HepG2 (cell line): ENCODE data around the gene FITM2. TPM values are rescaled to one million over a fixed set of nuclear protein-coding genes. Genes with fewer than 3 reads are reported as not detected.

ENCODE experiments used
- ATAC-seq: fragments of 200-7000 bp; cut with Tn5 transposase; 3 replicates; pipeline ENCODE4 v1.9.1; 2020; ENCODE audit warnings: mild to moderate bottlenecking, moderate library complexity
- BruUV-seq: library from RNA; stranded (reverse); fragments of 400-500 nt; replicated peaks from 2 replicates; lab custom pipeline; 2021; lab: Mats Ljungman, UMichigan
- CTCF ChIA-PET: fragments of 300-600 bp; formaldehyde crosslinking; extraction: SDS; loops from one replicate; lab custom pipeline; 2021; ENCODE audit warnings: low total read pairs, inconsistent platforms, low intra/inter-chr PET ratio; lab: Yijun Ruan, JAX
- POLR2A ChIA-PET: fragments of 350-600 bp; sonication (Branson Sonifier 250); formaldehyde crosslinking; loops from one replicate; lab custom pipeline; 2020; ENCODE audit warnings: antibody characterized with exemption, inconsistent platforms; lab: Yijun Ruan, JAX
- DNase-seq: peaks from one replicate; pipeline ENCODE4 v3.0.0-alpha.2; 2015; ENCODE audit warnings: low spot score
- FAIRE-seq: peaks from 3 replicates; lab custom pipeline; 2011; peaks lifted over from hg19 to GRCh38; lab: Jason Lieb, UNC
- H2AFZ ChIP-seq: one replicate; pipeline ENCODE4 v1.6.1; 2011; ENCODE audit warnings: low read length, inconsistent platforms
- H3K27ac ChIP-seq: fragments of 300-600 bp; 3 replicates; pipeline ENCODE4 v1.8.0; 2011; ENCODE audit warnings: mixed run types, mild to moderate bottlenecking, mixed read lengths, low read length, inconsistent platforms; ENCODE audit not compliant: insufficient read depth; ENCODE audit errors: extremely low read length
- H3K27me3 ChIP-seq, 2 experiments: fragments of 200-600 bp in 1 of 2; 2 replicates in 1 of 2; 3 replicates in 1 of 2; pipeline versions ENCODE4 v1.6.0 to v1.8.0; 2011; ENCODE audit warnings: low read length in 2 of 2, mild to moderate bottlenecking in 2 of 2, moderate library complexity in 2 of 2, inconsistent platforms in 1 of 2; ENCODE audit not compliant: insufficient read depth in 2 of 2, control insufficient read depth in 1 of 2
- H3K36me3 ChIP-seq, 2 experiments: fragments of 200-600 bp in 1 of 2; replicated peaks in 1 of 2; 2 replicates in 1 of 2; 3 replicates in 1 of 2; pipeline versions ENCODE4 v1.5.1 to v1.8.0; 2011; ENCODE audit warnings: low read length in 2 of 2, inconsistent platforms in 1 of 2; ENCODE audit not compliant: insufficient read depth in 2 of 2, control insufficient read depth in 1 of 2
- H3K4me1 ChIP-seq: 2 replicates; pipeline ENCODE4 v1.5.1; 2012; ENCODE audit warnings: low read length, inconsistent platforms; ENCODE audit not compliant: insufficient read depth
- H3K4me2 ChIP-seq: 2 replicates; pipeline ENCODE4 v1.6.0; 2011; ENCODE audit warnings: low read depth, low read length, inconsistent platforms
- H3K4me3 ChIP-seq, 3 experiments: fragments of 200-600 bp in 1 of 3; sonication (generic), shearing (Covaris generic) in 1 of 3; replicated peaks in 1 of 3; 2 replicates each; pipeline ENCODE4 v1.5.1; 2011 to 2016; ENCODE audit warnings: low read length in 3 of 3, inconsistent platforms in 2 of 3, low read depth in 2 of 3, mild to moderate bottlenecking in 2 of 3, control low read depth in 1 of 3, mixed read lengths in 1 of 3; ENCODE audit not compliant: insufficient read depth in 1 of 3
- H3K79me2 ChIP-seq: one replicate; pipeline ENCODE4 v1.6.1; 2011; ENCODE audit warnings: low read length, inconsistent platforms; ENCODE audit not compliant: insufficient read depth
- H3K9ac ChIP-seq: 2 replicates; pipeline ENCODE4 v1.6.0; 2011; ENCODE audit warnings: mild to moderate bottlenecking, low read depth, low read length, inconsistent platforms; ENCODE audit not compliant: insufficient read depth
- H3K9me3 ChIP-seq: 2 replicates; pipeline ENCODE4 v1.5.1; 2012; ENCODE audit warnings: mild to moderate bottlenecking, low read length
- H4K20me1 ChIP-seq: 2 replicates; pipeline ENCODE4 v1.6.0; 2011; ENCODE audit warnings: inconsistent platforms, mild to moderate bottlenecking, low read length, moderate library complexity; ENCODE audit not compliant: insufficient read depth
- ATM ChIP-seq: fragments of 450-650 bp; IDR thresholded peaks from 2 replicates; pipeline ENCODE4 v1.7.1; 2017; ENCODE audit warnings: mild to moderate bottlenecking, borderline replicate concordance
- PTBP1 ChIP-seq: fragments of 200-400 bp; formaldehyde crosslinking; IDR thresholded peaks from 2 replicates; pipeline ENCODE4 v1.6.1; 2018; ENCODE audit warnings: low read length, low read depth; ENCODE audit not compliant: poor library complexity, severe bottlenecking
- STAG1 ChIP-seq: sonication (generic); formaldehyde crosslinking; IDR thresholded peaks from 2 replicates; pipeline ENCODE4 v1.4.0; 2020; ENCODE audit warnings: missing genetic modification reagents
- YEATS4 ChIP-seq: sonication (generic); formaldehyde crosslinking; IDR thresholded peaks from 2 replicates; pipeline ENCODE4 v1.4.0; 2020; ENCODE audit warnings: missing genetic modification reagents, borderline replicate concordance
- ZMYM2 ChIP-seq: sonication (generic); formaldehyde crosslinking; IDR thresholded peaks from 2 replicates; pipeline ENCODE4 v1.8.0; 2022; ENCODE audit warnings: mild to moderate bottlenecking, missing genetic modification reagents
- ZNF3 ChIP-seq: IDR thresholded peaks from 2 replicates; pipeline ENCODE4 v1.7.0; 2017; ENCODE audit warnings: inconsistent platforms
- ZNF350 ChIP-seq: sonication (generic); formaldehyde crosslinking; IDR thresholded peaks from 2 replicates; pipeline ENCODE4 v1.4.0; 2020; ENCODE audit warnings: mild to moderate bottlenecking, low read depth, missing genetic modification reagents, borderline replicate concordance
- ZNF451 ChIP-seq: sonication (generic); formaldehyde crosslinking; IDR thresholded peaks from 2 replicates; pipeline ENCODE4 v1.5.0; 2020; ENCODE audit warnings: mild to moderate bottlenecking, missing genetic modification reagents
- ZNF460 ChIP-seq: sonication (generic); formaldehyde crosslinking; IDR thresholded peaks from 2 replicates; pipeline ENCODE4 v1.5.1; 2020; ENCODE audit warnings: missing genetic modification reagents, mild to moderate bottlenecking, borderline replicate concordance
- WGBS: methylation state at CpG from one replicate; pipeline ENCODE4 v1.1.6; 2017; ENCODE audit warnings: low lambda C conversion rate; 5-methylcytosine and 5-hydroxymethylcytosine counted together
- in situ Hi-C: cut with HindIII; loops from 2 replicates; pipeline ENCODE4 v1.10.0; 2017; ENCODE audit warnings: low pct_unique_long_range_greater_than_20kb; ENCODE audit not compliant: extremely low pct_ligation_motif_present
- intact Hi-C: fragments of 100-400 bp; cut with micrococcal nuclease; formaldehyde crosslinking; loops from one replicate; pipeline ENCODE4 v1.10.0; 2022; ENCODE audit not compliant: unreplicated experiment
- polyA plus RNA-seq, 8 experiments: library from polyadenylated mRNA; depleted of rRNA in 3 of 8; stranded (reverse) in 7 of 8; unstranded in 1 of 8; fragments of >200 nt; fragmentation: Illumina TruSeq in 4 of 8; extraction: Trizol in 4 of 8; gene quantifications; 2 replicates each; pipeline versions ENCODE4 v1.2.1 to v1.2.3, GENCODE V29; 2011 to 2016; ENCODE audit warnings: low read depth in 4 of 8, missing spikeins in 1 of 8, mixed read lengths in 1 of 8; ENCODE audit not compliant: insufficient read depth in 1 of 8
- total RNA-seq, 5 experiments: library from RNA; depleted of rRNA; stranded (reverse); fragments of >200 nt; fragmentation: Illumina TruSeq; extraction: Trizol; gene quantifications; 2 replicates each; pipeline ENCODE4 v1.2.3, GENCODE V29; 2016; ENCODE audit warnings: low read depth in 1 of 5
- TF ChIP-seq, protein P1 (sequence below): sonication (generic); formaldehyde crosslinking; IDR thresholded peaks from 2 replicates; pipeline ENCODE4 v1.5.1; 2020; ENCODE audit warnings: missing genetic modification reagents, mild to moderate bottlenecking, borderline replicate concordance
- TF ChIP-seq, protein P2 (sequence below): sonication (generic); formaldehyde crosslinking; IDR thresholded peaks from 2 replicates; pipeline ENCODE4 v1.4.0; 2020; ENCODE audit warnings: missing genetic modification reagents, low read depth, mild to moderate bottlenecking, borderline replicate concordance
- TF ChIP-seq, protein P3 (sequence below): sonication (generic); formaldehyde crosslinking; IDR thresholded peaks from 2 replicates; pipeline ENCODE4 v1.9.0; 2022; ENCODE audit warnings: low read depth, missing genetic modification reagents
- TF ChIP-seq, protein P4 (sequence below): sonication (generic); formaldehyde crosslinking; IDR thresholded peaks from 2 replicates; pipeline ENCODE4 v1.5.0; 2020; ENCODE audit warnings: missing genetic modification reagents
- TF ChIP-seq, protein P5 (sequence below): sonication (generic); formaldehyde crosslinking; IDR thresholded peaks from 2 replicates; pipeline ENCODE4 v1.4.0; 2020; ENCODE audit warnings: missing genetic modification reagents

Gene FITM2
- total and polyA plus RNA-seq, 2 of the 13 experiments (the other 11 are each of a cell fraction or from before 2014, with no cell fraction given): 9.6 to 24.5 TPM

DNA sequence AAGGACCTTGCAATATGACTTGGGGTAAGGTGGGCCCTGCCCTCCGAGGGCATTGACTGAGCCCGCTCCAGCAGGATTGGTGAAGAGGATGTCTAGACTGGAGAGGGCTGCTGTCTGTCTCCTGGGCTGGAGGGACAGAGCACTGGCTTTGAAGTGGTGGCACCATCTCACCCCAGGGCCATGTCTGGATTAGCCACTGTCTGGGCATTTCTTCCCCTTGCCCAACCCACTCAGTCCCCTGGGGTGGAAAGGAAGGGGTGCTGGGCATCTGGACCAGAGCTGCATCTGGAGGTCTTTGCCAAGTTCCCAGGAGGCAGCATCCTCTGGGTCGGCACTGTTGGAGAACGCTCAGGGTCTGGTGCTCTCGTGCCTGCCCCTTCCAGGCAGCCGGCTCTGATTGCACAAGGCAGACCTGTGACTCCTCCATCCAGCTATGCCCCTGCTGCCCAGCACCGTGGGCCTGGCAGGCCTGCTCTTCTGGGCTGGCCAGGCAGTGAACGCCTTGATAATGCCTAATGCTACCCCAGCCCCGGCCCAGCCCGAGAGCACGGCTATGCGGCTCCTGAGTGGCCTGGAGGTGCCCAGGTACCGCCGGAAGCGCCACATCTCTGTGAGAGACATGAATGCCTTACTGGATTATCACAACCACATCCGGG lies 25.9 kb upstream of the FITM2 start, which contains the start of gene R3HDML (continued):
- TF ChIP-seq ZMYM2 (CRISPR knock-in tag) (no peak), ATM (no peak)
- TF ChIP-seq, protein P1, sequence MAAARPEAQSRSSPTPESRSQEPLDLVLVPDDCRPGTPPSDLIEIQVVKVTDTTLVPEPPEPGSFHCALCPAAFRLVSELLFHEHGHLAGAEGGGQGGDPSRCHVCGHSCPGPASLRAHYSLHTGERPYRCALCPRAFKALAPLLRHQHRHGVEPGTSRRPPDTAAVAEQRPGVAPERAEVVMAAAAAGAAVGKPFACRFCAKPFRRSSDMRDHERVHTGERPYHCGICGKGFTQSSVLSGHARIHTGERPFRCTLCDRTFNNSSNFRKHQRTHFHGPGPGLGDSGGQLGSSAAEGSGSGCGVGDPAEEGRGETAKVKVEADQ (CRISPR knock-in tag): no peak
- TF ChIP-seq, protein P2, sequence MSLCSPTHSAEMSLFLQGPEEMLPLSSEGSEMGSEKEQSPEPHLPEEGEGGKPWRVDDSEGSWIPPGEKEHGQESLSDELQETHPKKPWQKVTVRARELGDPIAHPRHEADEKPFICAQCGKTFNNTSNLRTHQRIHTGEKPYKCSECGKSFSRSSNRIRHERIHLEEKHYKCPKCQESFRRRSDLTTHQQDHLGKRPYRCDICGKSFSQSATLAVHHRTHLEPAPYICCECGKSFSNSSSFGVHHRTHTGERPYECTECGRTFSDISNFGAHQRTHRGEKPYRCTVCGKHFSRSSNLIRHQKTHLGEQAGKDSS (CRISPR knock-in tag): peak; percentile 88

DNA sequence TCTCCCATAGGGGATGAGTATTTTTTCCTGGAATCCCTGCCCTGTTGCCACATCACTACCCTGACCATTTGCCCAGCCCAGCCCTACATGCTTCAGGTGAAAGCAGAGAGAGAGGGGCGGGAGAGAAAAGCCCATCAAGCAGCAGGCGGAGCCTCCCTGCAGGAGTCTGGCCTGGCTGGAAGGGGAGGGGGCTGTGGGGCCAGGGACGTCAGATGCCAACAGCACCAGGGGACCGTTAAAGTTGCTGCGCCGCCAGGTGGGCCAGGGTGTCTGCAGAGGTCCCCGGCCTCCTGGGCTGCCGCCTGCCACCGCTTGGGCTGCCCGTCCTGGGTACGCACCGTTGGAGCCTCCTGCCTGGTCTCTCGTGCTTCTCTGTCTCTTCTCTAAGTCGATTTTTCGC lies 25.1 kb upstream of the FITM2 start:
- POLR2A ChIA-PET: no interaction called here
- in situ Hi-C loops (no loop called here), intact Hi-C loops (no loop called here)
- no TSS peak for BruUV-seq
- H3K79me2 ChIP-seq: no peaks in the 10 kb centered on the region
- WGBS: 8% methylated on average over 15 of the region's 15 CpGs
- no peak overlapping the region for H3K9ac ChIP-seq
- no peak overlapping the region for H2AFZ ChIP-seq
- DNase-seq: peak; percentile 39
- no peak for FAIRE-seq
- H3K27me3 ChIP-seq: peaks cover 6 to 49% of the 10 kb centered on the region in 2 experiments; a peak in 4 of 5 replicates
- no peak overlapping the region for H3K27ac ChIP-seq
- no peaks in the 10 kb centered on the region for H4K20me1 ChIP-seq
- no peaks in the 10 kb centered on the region for H3K9me3 ChIP-seq
- no peaks in the 10 kb centered on the region for H3K36me3 ChIP-seq
- CTCF ChIA-PET: no interaction called here
- H3K4me1 ChIP-seq: peaks cover 38% of the 10 kb centered on the region
- H3K4me3 ChIP-seq: peak overlapping the region in 2 of 3 experiments; percentile 8 to 57; a peak in 2 of 6 replicates
- H3K4me2 ChIP-seq: peak overlapping the region; percentile 65
- peak; percentile 85 for ATAC-seq
- TF ChIP-seq ZNF350 (CRISPR knock-in tag): no peak
- TF ChIP-seq PTBP1: peak; percentile 34
- no peak for TF ChIP-seq ZNF3 (CRISPR knock-in tag)
- TF ChIP-seq, protein P3, sequence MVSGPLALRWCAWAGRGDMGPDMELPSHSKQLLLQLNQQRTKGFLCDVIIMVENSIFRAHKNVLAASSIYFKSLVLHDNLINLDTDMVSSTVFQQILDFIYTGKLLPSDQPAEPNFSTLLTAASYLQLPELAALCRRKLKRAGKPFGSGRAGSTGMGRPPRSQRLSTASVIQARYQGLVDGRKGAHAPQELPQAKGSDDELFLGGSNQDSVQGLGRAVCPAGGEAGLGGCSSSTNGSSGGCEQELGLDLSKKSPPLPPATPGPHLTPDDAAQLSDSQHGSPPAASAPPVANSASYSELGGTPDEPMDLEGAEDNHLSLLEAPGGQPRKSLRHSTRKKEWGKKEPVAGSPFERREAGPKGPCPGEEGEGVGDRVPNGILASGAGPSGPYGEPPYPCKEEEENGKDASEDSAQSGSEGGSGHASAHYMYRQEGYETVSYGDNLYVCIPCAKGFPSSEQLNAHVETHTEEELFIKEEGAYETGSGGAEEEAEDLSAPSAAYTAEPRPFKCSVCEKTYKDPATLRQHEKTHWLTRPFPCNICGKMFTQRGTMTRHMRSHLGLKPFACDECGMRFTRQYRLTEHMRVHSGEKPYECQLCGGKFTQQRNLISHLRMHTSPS (CRISPR knock-in tag): peak; percentile 74; the same call in 1 of the 2 replicates
- 0 out of 2 replicates have a peak, but pooled peaks have one; percentile 29 for TF ChIP-seq ZNF451 (CRISPR knock-in tag)
- TF ChIP-seq, protein P4, sequence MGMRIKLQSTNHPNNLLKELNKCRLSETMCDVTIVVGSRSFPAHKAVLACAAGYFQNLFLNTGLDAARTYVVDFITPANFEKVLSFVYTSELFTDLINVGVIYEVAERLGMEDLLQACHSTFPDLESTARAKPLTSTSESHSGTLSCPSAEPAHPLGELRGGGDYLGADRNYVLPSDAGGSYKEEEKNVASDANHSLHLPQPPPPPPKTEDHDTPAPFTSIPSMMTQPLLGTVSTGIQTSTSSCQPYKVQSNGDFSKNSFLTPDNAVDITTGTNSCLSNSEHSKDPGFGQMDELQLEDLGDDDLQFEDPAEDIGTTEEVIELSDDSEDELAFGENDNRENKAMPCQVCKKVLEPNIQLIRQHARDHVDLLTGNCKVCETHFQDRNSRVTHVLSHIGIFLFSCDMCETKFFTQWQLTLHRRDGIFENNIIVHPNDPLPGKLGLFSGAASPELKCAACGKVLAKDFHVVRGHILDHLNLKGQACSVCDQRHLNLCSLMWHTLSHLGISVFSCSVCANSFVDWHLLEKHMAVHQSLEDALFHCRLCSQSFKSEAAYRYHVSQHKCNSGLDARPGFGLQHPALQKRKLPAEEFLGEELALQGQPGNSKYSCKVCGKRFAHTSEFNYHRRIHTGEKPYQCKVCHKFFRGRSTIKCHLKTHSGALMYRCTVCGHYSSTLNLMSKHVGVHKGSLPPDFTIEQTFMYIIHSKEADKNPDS (CRISPR knock-in tag): no peak
- TF ChIP-seq, protein P5, sequence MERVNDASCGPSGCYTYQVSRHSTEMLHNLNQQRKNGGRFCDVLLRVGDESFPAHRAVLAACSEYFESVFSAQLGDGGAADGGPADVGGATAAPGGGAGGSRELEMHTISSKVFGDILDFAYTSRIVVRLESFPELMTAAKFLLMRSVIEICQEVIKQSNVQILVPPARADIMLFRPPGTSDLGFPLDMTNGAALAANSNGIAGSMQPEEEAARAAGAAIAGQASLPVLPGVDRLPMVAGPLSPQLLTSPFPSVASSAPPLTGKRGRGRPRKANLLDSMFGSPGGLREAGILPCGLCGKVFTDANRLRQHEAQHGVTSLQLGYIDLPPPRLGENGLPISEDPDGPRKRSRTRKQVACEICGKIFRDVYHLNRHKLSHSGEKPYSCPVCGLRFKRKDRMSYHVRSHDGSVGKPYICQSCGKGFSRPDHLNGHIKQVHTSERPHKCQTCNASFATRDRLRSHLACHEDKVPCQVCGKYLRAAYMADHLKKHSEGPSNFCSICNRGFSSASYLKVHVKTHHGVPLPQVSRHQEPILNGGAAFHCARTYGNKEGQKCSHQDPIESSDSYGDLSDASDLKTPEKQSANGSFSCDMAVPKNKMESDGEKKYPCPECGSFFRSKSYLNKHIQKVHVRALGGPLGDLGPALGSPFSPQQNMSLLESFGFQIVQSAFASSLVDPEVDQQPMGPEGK (CRISPR knock-in tag): peak; percentile 42; the same call in 1 of the 2 replicates
- no peak for TF ChIP-seq YEATS4
- no peak for TF ChIP-seq ZNF460
- 0 out of 2 replicates have a peak, but pooled peaks have one; percentile 19 for TF ChIP-seq STAG1 (CRISPR knock-in tag)
